Epithelial cell of esophagus (primary cell): ENCODE data around the gene SNX7.

ENCODE experiments used
- DNase-seq: peaks from one replicate; pipeline ENCODE4 v3.0.0; 2010; ENCODE audit warnings: low read depth
- H3K4me3 ChIP-seq: 2 replicates; pipeline ENCODE4 v1.5.1; 2011; ENCODE audit warnings: mild to moderate bottlenecking, low read length, control low read depth
- CTCF ChIP-seq: IDR thresholded peaks from 2 replicates; pipeline ENCODE4 v1.5.1; 2011; ENCODE audit warnings: low read depth, mild to moderate bottlenecking, low read length, control low read depth, inconsistent platforms; ENCODE audit not compliant: insufficient read depth; ENCODE audit errors: missing control alignments

SNX7 gene

GRCh38 chr1:98704971-98705370, 43.5 kb downstream of the SNX7 start:
- no peak for DNase-seq
- no peak for TF ChIP-seq CTCF
- H3K4me3 ChIP-seq = no peak overlapping the region

- DNase-seq = no peak
- H3K4me3 ChIP-seq = no peak overlapping the region
- TF ChIP-seq CTCF = no peak
Measured at GRCh38 chr1:98705591-98705990, 44.1 kb downstream of the SNX7 start.

- no peak overlapping the region for H3K4me3 ChIP-seq
- no peak for TF ChIP-seq CTCF
- DNase-seq = no peak
Measured at GRCh38 chr1:98706173-98706843, 44.8 kb downstream of the SNX7 start.

GRCh38 chr1:98707556-98707955, 46.0 kb downstream of the SNX7 start:
- no peak for DNase-seq
- H3K4me3 ChIP-seq = no peak overlapping the region
- no peak for TF ChIP-seq CTCF

- TF ChIP-seq CTCF = no peak
- no peak overlapping the region for H3K4me3 ChIP-seq
- DNase-seq = no peak
Measured at GRCh38 chr1:98709906-98710305, 48.4 kb downstream of the SNX7 start.

- DNase-seq = no peak
- no peak overlapping the region for H3K4me3 ChIP-seq
- no peak for TF ChIP-seq CTCF
Measured at GRCh38 chr1:98723574-98723973, 62.1 kb downstream of the SNX7 start.

- TF ChIP-seq CTCF = no peak
- no peak for DNase-seq
- no peak overlapping the region for H3K4me3 ChIP-seq
Measured at GRCh38 chr1:98732985-98733781, 71.7 kb downstream of the SNX7 start.
